ENCODE data around the gene USF2. TPM values are rescaled to one million over a fixed set of nuclear protein-coding genes. Genes with fewer than 3 reads are reported as not detected.

The USF2 gene
- polyA plus RNA-seq, 3 donors: 2.7 to 248 (median 5.0) TPM

DNA sequence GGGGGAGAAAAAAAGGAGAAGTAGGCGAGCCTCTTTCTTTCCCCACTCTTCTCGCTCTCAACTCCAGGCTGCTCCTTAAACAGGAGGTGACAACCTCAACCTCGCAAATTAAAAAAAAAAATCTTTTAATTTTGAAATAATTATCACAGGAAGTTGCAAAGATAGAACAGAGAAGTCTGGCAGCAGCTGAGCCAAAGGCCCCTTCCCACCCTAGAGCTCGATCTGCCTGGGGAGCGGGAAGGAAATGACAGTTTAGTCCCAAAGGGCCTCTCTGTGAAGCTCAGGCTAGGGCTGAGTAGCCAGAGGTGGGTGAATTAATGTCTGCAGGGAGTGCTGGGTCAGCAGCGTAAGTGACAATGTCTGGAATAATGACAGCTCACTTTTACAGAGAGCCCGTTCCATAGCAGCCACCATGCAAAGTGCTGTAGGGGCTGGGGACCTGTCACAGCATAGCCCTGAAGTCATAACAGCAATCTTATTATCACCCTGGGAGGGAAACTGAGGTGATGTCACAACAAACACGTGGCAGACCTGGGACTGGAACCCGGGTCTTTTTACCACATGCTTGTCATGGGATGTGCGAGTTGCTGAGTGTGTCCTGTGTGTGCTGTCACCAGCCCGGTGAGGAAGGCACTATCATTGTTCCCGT is 51.4 kb downstream of the USF2 start:
- intact Hi-C loops (cut with micrococcal nuclease): no loop called here
- Histone ChIP-seq H2AFZ (ENCODE audit: insufficient read depth, low read depth, low read length, poor library complexity, severe bottlenecking) (no peak overlapping the region), H3K36me3 (replicated peaks in 1 of 2; ENCODE audit: control insufficient read depth in 1 of 2, insufficient read depth in 2 of 2, low read length in 2 of 2) (no peaks in the 10 kb centered on the region), H4K20me1 (ENCODE audit: insufficient read depth, low read length) (no peaks in the 10 kb centered on the region), H3K79me2 (ENCODE audit: insufficient read depth, low read length) (no peaks in the 10 kb centered on the region), H3K27me3 (ENCODE audit: control insufficient read depth in 2 of 2, insufficient read depth in 2 of 2, low read length in 2 of 2) (no peaks in the 10 kb centered on the region), H3K27ac (ENCODE audit: low read depth in 1 of 2, low read length in 2 of 2) (peak overlapping the region; percentile 83 to 90), H3K4me1 (ENCODE audit: control insufficient read depth in 1 of 2, insufficient read depth in 2 of 2, low read length in 2 of 2) (peaks cover 73 to 87% of the 10 kb centered on the region in 2 donors), H3K9me3 (replicated peaks in 1 of 2; ENCODE audit: control insufficient read depth in 1 of 2, insufficient read depth in 1 of 2, low read length in 2 of 2) (no peaks in the 10 kb centered on the region), H3K4me3 (replicated peaks in 1 of 3; ENCODE audit: low read depth in 2 of 3, low read length in 3 of 3) (peak overlapping the region in 1 of 3 experiments; percentile 25), H3K4me2 (replicated peaks; ENCODE audit: extremely low read depth, low read length, poor library complexity, severe bottlenecking) (peak overlapping the region; percentile 32), H3K9ac (ENCODE audit: insufficient read depth, low read length, poor library complexity, severe bottlenecking) (peak overlapping the region; percentile 55)
- H3K4me1 Mint-ChIP-seq: peaks cover 74% of the 10 kb centered on the region
- peaks cover 0 to 3% (median 2%) of the 10 kb centered on the region in 3 donors for H3K27me3 Mint-ChIP-seq (ENCODE audit: low read depth in 3 of 3)
- WGBS (ENCODE audit: insufficient coverage): 0% methylated on average over 6 of the region's 12 CpGs
- peaks cover 0 to 11% of the 10 kb centered on the region in 2 donors for H3K36me3 Mint-ChIP-seq
- H3K27ac Mint-ChIP-seq: peak overlapping the region; percentile 81 to 99 (median 98)
- peak; percentile 75 to 81 (median 80) for DNase-seq
- peaks cover 0 to 7% (median 2%) of the 10 kb centered on the region in 7 donors for H3K9me3 Mint-ChIP-seq
- TF ChIP-seq, protein P1, sequence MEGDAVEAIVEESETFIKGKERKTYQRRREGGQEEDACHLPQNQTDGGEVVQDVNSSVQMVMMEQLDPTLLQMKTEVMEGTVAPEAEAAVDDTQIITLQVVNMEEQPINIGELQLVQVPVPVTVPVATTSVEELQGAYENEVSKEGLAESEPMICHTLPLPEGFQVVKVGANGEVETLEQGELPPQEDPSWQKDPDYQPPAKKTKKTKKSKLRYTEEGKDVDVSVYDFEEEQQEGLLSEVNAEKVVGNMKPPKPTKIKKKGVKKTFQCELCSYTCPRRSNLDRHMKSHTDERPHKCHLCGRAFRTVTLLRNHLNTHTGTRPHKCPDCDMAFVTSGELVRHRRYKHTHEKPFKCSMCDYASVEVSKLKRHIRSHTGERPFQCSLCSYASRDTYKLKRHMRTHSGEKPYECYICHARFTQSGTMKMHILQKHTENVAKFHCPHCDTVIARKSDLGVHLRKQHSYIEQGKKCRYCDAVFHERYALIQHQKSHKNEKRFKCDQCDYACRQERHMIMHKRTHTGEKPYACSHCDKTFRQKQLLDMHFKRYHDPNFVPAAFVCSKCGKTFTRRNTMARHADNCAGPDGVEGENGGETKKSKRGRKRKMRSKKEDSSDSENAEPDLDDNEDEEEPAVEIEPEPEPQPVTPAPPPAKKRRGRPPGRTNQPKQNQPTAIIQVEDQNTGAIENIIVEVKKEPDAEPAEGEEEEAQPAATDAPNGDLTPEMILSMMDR (IDR thresholded peaks at IDR 0.05): no peak
- H3K4me3 Mint-ChIP-seq: peak overlapping the region; percentile 41 to 74

DNA sequence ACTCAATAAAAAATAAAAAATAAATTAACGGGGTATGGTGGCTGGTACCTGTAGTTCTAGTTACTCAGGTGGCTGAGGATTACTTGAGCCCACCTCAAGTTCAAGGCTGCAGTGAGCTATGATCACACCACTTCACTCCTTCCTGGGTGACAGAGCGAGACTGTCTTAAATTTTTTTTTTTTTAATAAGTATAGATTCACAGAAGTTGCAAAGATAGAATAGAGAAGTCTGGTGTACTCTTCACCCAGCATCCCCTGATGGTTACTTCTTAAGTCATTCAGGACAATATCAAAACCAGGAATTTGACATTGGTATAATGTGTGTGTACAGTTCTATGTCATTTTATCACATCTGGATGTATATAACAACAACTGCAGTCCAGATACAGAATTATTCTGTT is 52.5 kb downstream of the USF2 start:
- TF ChIP-seq, protein P1 (IDR thresholded peaks at IDR 0.05): no peak
- H2AFZ ChIP-seq (ENCODE audit: insufficient read depth, low read depth, low read length, poor library complexity, severe bottlenecking): no peak overlapping the region
- Mint-ChIP-seq H3K4me1 (peaks cover 74% of the 10 kb centered on the region), H3K27me3 (ENCODE audit: low read depth in 3 of 3) (peaks cover 0 to 3% (median 2%) of the 10 kb centered on the region in 3 donors), H3K27ac (peak overlapping the region in 4 of 7 donors; percentile 76 to 99 (median 98)), H3K9me3 (peaks cover 0 to 7% (median 2%) of the 10 kb centered on the region in 7 donors), H3K36me3 (peaks cover 0 to 15% of the 10 kb centered on the region in 2 donors), H3K4me3 (no peak overlapping the region)
- H3K27ac ChIP-seq (ENCODE audit: low read depth in 1 of 2, low read length in 2 of 2): peak overlapping the region in 1 of 2 donors; percentile 90
- H3K9me3 ChIP-seq (replicated peaks in 1 of 2; ENCODE audit: control insufficient read depth in 1 of 2, insufficient read depth in 1 of 2, low read length in 2 of 2): no peaks in the 10 kb centered on the region
- H3K4me3 ChIP-seq (replicated peaks in 1 of 3; ENCODE audit: low read depth in 2 of 3, low read length in 3 of 3): no peak overlapping the region
- H3K9ac ChIP-seq (ENCODE audit: insufficient read depth, low read length, poor library complexity, severe bottlenecking): peak overlapping the region; percentile 55
- no peaks in the 10 kb centered on the region for H3K27me3 ChIP-seq (ENCODE audit: control insufficient read depth in 2 of 2, insufficient read depth in 2 of 2, low read length in 2 of 2)
- no peak overlapping the region for H3K4me2 ChIP-seq (replicated peaks; ENCODE audit: extremely low read depth, low read length, poor library complexity, severe bottlenecking)
- H3K4me1 ChIP-seq (ENCODE audit: control insufficient read depth in 1 of 2, insufficient read depth in 2 of 2, low read length in 2 of 2): peaks cover 73 to 87% of the 10 kb centered on the region in 2 donors
- H3K36me3 ChIP-seq (replicated peaks in 1 of 2; ENCODE audit: control insufficient read depth in 1 of 2, insufficient read depth in 2 of 2, low read length in 2 of 2): no peaks in the 10 kb centered on the region
- no CpG with 5 or more reads among the region's 2 CpGs for WGBS (ENCODE audit: insufficient coverage)
- DNase-seq: no peak
- no peaks in the 10 kb centered on the region for H3K79me2 ChIP-seq (ENCODE audit: insufficient read depth, low read length)
- H4K20me1 ChIP-seq (ENCODE audit: insufficient read depth, low read length): no peaks in the 10 kb centered on the region
- intact Hi-C loops (cut with micrococcal nuclease): no loop called here
